Measurements from ENCODE around the gene ALG13.

DNA sequence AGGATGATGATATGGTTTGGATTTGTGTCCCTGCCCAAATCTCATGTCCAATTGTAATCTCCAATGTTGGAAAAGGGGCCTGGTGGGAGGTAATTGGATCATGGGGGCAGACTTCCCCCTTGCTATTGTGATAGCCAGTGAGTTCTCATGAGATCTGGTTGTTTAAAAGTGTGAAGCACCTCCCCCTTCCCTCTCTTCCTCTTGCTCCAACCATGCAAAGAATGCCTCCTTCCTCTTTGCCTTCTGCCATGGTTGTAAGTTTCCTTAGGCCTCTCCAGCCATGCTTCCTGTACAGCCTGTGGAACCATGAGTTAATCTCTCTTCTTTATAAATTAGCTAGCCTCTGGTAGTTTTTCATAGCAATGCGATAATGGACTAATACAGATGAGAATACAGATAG is 19.7 kb upstream of the ALG13 start:
- TF ChIP-seq CTCF (IDR thresholded peaks at IDR 0.05) (no peak), ZFX (IDR thresholded peaks at IDR 0.05; ENCODE audit: borderline replicate concordance) (no peak)

Measured in 22Rv1 (cell line).